ENCODE results near the gene IGF2BP1.
"Not testable (repeated sequence)": the region's sequence is repeated elsewhere in the genome, so short reads cannot be mapped to it uniquely, and the experiment has no call there.

DNA sequence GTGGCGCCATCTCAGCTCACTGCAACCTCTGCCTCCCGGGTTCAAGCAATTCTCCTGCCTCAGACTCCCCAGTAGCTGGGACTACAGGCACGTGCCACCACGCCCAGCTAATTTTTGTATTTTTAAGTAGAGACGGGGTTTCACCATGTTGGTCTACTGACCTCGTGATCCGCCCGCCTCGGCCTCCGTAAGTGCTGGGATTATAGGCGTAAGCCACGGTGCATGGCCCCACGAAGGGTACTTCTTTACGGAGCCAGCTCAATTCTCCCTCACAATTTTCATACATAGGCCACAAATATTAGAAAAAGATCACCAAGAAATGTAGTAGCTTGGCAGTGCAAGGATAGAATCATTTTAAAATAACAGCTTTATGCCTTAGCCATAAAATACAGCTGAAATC, 106.2 kb downstream of the IGF2BP1 start:
- not testable (repeated sequence) for TF ChIP-seq CTCF (IDR thresholded peaks at IDR 0.05; ENCODE audit: low read depth, low read length)
- TF ChIP-seq, protein P1, sequence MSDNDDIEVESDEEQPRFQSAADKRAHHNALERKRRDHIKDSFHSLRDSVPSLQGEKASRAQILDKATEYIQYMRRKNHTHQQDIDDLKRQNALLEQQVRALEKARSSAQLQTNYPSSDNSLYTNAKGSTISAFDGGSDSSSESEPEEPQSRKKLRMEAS (IDR thresholded peaks at IDR 0.05; ENCODE audit: low read depth, low read length) = not testable (repeated sequence)

Data from NB4 (cell line).